WTC11 (cell line): Measurements from ENCODE around the gene POC5.
"Not testable (repeated sequence)": the region's sequence is repeated elsewhere in the genome, so short reads cannot be mapped to it uniquely, and the experiment has no call there.

Experiments
- HMGXB4 ChIP-seq: sonication (generic); formaldehyde crosslinking; IDR thresholded peaks from 2 replicates; pipeline ENCODE4 v1.8.1; 2023; ENCODE audit warnings: mild to moderate bottlenecking, moderate library complexity, missing genetic modification reagents
- SP1 ChIP-seq: sonication (generic); formaldehyde crosslinking; conservative IDR thresholded peaks from 2 replicates; pipeline ENCODE4 v1.8.1; 2022; ENCODE audit warnings: missing genetic modification reagents
- TP53 ChIP-seq: sonication (generic); formaldehyde crosslinking; IDR thresholded peaks from 2 replicates; pipeline ENCODE4 v1.8.1; 2023; ENCODE audit warnings: mild to moderate bottlenecking, missing genetic modification reagents
- TF ChIP-seq, protein P1 (sequence below): fragments of 200-600 bp; IDR thresholded peaks from 2 replicates; pipeline ENCODE4 v1.8.0; 2022; ENCODE audit warnings: antibody characterized with exemption
- TF ChIP-seq, protein P2 (sequence below): fragments of 250-450 bp; sonication (Bioruptor Pico); IDR thresholded peaks from 2 replicates; pipeline ENCODE4 v1.9.0; 2021; ENCODE audit warnings: mild to moderate bottlenecking
- TF ChIP-seq, protein P3 (sequence below): sonication (generic); formaldehyde crosslinking; IDR thresholded peaks from 2 replicates; pipeline ENCODE4 v1.8.0; 2023; ENCODE audit warnings: missing genetic modification reagents, mild to moderate bottlenecking, borderline replicate concordance

- not testable (repeated sequence) for TF ChIP-seq TP53 (CRISPR knock-in tag); SP1; HMGXB4 (CRISPR knock-in tag)
- TF ChIP-seq, protein P1, sequence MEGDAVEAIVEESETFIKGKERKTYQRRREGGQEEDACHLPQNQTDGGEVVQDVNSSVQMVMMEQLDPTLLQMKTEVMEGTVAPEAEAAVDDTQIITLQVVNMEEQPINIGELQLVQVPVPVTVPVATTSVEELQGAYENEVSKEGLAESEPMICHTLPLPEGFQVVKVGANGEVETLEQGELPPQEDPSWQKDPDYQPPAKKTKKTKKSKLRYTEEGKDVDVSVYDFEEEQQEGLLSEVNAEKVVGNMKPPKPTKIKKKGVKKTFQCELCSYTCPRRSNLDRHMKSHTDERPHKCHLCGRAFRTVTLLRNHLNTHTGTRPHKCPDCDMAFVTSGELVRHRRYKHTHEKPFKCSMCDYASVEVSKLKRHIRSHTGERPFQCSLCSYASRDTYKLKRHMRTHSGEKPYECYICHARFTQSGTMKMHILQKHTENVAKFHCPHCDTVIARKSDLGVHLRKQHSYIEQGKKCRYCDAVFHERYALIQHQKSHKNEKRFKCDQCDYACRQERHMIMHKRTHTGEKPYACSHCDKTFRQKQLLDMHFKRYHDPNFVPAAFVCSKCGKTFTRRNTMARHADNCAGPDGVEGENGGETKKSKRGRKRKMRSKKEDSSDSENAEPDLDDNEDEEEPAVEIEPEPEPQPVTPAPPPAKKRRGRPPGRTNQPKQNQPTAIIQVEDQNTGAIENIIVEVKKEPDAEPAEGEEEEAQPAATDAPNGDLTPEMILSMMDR: not testable (repeated sequence)
- TF ChIP-seq, protein P2, sequence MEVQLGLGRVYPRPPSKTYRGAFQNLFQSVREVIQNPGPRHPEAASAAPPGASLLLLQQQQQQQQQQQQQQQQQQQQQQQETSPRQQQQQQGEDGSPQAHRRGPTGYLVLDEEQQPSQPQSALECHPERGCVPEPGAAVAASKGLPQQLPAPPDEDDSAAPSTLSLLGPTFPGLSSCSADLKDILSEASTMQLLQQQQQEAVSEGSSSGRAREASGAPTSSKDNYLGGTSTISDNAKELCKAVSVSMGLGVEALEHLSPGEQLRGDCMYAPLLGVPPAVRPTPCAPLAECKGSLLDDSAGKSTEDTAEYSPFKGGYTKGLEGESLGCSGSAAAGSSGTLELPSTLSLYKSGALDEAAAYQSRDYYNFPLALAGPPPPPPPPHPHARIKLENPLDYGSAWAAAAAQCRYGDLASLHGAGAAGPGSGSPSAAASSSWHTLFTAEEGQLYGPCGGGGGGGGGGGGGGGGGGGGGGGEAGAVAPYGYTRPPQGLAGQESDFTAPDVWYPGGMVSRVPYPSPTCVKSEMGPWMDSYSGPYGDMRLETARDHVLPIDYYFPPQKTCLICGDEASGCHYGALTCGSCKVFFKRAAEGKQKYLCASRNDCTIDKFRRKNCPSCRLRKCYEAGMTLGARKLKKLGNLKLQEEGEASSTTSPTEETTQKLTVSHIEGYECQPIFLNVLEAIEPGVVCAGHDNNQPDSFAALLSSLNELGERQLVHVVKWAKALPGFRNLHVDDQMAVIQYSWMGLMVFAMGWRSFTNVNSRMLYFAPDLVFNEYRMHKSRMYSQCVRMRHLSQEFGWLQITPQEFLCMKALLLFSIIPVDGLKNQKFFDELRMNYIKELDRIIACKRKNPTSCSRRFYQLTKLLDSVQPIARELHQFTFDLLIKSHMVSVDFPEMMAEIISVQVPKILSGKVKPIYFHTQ (CRISPR knock-in tag): not testable (repeated sequence)
- TF ChIP-seq, protein P3, sequence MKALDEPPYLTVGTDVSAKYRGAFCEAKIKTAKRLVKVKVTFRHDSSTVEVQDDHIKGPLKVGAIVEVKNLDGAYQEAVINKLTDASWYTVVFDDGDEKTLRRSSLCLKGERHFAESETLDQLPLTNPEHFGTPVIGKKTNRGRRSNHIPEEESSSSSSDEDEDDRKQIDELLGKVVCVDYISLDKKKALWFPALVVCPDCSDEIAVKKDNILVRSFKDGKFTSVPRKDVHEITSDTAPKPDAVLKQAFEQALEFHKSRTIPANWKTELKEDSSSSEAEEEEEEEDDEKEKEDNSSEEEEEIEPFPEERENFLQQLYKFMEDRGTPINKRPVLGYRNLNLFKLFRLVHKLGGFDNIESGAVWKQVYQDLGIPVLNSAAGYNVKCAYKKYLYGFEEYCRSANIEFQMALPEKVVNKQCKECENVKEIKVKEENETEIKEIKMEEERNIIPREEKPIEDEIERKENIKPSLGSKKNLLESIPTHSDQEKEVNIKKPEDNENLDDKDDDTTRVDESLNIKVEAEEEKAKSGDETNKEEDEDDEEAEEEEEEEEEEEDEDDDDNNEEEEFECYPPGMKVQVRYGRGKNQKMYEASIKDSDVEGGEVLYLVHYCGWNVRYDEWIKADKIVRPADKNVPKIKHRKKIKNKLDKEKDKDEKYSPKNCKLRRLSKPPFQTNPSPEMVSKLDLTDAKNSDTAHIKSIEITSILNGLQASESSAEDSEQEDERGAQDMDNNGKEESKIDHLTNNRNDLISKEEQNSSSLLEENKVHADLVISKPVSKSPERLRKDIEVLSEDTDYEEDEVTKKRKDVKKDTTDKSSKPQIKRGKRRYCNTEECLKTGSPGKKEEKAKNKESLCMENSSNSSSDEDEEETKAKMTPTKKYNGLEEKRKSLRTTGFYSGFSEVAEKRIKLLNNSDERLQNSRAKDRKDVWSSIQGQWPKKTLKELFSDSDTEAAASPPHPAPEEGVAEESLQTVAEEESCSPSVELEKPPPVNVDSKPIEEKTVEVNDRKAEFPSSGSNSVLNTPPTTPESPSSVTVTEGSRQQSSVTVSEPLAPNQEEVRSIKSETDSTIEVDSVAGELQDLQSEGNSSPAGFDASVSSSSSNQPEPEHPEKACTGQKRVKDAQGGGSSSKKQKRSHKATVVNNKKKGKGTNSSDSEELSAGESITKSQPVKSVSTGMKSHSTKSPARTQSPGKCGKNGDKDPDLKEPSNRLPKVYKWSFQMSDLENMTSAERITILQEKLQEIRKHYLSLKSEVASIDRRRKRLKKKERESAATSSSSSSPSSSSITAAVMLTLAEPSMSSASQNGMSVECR (CRISPR knock-in tag): not testable (repeated sequence)
These were observed 9.0 kb upstream of the POC5 start for GRCh38 chr5:75726224-75726623.
